NT2/D1 (cell line): ENCODE data around the gene KMT2D.

Experiments used
- DNase-seq: peaks from one replicate; pipeline ENCODE4 v3.0.0-alpha.2; 2011; ENCODE audit warnings: low read depth, low spot score
- H3K27me3 ChIP-seq: 2 replicates; pipeline ENCODE4 v1.6.0; 2011; ENCODE audit warnings: mild to moderate bottlenecking; ENCODE audit not compliant: insufficient read length, insufficient read depth
- H3K36me3 ChIP-seq: 2 replicates; pipeline ENCODE4 v1.6.1; 2011; ENCODE audit warnings: mild to moderate bottlenecking, low read length, mixed read lengths; ENCODE audit not compliant: insufficient read depth, insufficient read length
- H3K4me1 ChIP-seq: 2 replicates; pipeline ENCODE4 v1.5.1; 2011; ENCODE audit not compliant: insufficient read depth, insufficient read length
- H3K4me3 ChIP-seq: 2 replicates; pipeline ENCODE4 v1.5.1; 2011; ENCODE audit warnings: low read depth; ENCODE audit not compliant: insufficient read length
- H3K9ac ChIP-seq: 2 replicates; pipeline ENCODE4 v1.6.0; 2011; ENCODE audit warnings: low read depth; ENCODE audit not compliant: insufficient read length
- H3K9me3 ChIP-seq: 2 replicates; pipeline ENCODE4 v1.5.1; 2011; ENCODE audit warnings: mild to moderate bottlenecking, low read length; ENCODE audit not compliant: insufficient read depth
- SUZ12 ChIP-seq: IDR thresholded peaks from 2 replicates; pipeline ENCODE4 v1.6.1; 2011; ENCODE audit not compliant: insufficient read length, insufficient read depth; ENCODE audit errors: extremely low read depth
- YY1 ChIP-seq: IDR thresholded peaks from 2 replicates; pipeline ENCODE4 v1.6.1; 2011; ENCODE audit not compliant: insufficient read length, insufficient read depth
- ZNF274 ChIP-seq: IDR thresholded peaks from 2 replicates; pipeline ENCODE4 v1.6.1; 2011; ENCODE audit warnings: mild to moderate bottlenecking, low read depth, low read length

Gene KMT2D

DNA sequence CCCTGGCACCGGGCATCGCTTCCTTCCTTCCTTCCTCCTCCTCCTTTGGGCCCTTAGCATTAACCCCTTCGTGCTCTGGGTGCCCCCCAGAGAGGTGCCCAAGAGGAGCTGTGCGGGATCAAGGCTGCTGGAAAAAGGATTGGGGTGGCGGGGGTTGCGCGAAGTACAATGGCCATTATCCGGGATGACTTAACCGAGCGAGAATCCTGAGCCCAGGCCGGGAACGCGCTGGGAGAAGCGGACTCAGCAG lies 31.2 kb upstream of the KMT2D start:
- no peak for DNase-seq
- peaks cover 6% of the 10 kb centered on the region for H3K4me1 ChIP-seq
- no peak for TF ChIP-seq SUZ12
- TF ChIP-seq ZNF274 = no peak
- TF ChIP-seq YY1 = no peak
- peak overlapping the region; percentile 12 for H3K9ac ChIP-seq
- peaks cover 4% of the 10 kb centered on the region for H3K36me3 ChIP-seq
- H3K9me3 ChIP-seq = no peaks in the 10 kb centered on the region
- peaks cover 72% of the 10 kb centered on the region for H3K27me3 ChIP-seq
- H3K4me3 ChIP-seq = peak overlapping the region; percentile 19

GRCh38 chr12:49091056-49091835 lies 30.7 kb upstream of the KMT2D start:
- Histone ChIP-seq H3K9ac (peak overlapping the region; percentile 12), H3K36me3 (no peaks in the 10 kb centered on the region), H3K27me3 (peaks cover 77% of the 10 kb centered on the region), H3K9me3 (no peaks in the 10 kb centered on the region), H3K4me1 (peaks cover 6% of the 10 kb centered on the region), H3K4me3 (peak overlapping the region; percentile 19)
- DNase-seq = no peak
- TF ChIP-seq YY1 (no peak), SUZ12 (no peak), ZNF274 (no peak)

- DNase-seq = no peak
- no peak for TF ChIP-seq ZNF274
- TF ChIP-seq YY1 = no peak
- TF ChIP-seq SUZ12 = peak; percentile 99
- Histone ChIP-seq H3K36me3 (no peaks in the 10 kb centered on the region), H3K4me1 (peaks cover 6% of the 10 kb centered on the region), H3K27me3 (peaks cover 79% of the 10 kb centered on the region), H3K9me3 (no peaks in the 10 kb centered on the region), H3K9ac (peak overlapping the region; percentile 77), H3K4me3 (peak overlapping the region; percentile 50)
Measured at GRCh38 chr12:49089821-49090773, 29.5 kb upstream of the KMT2D start.

GRCh38 chr12:49088932-49089330 lies 28.3 kb upstream of the KMT2D start:
- DNase-seq = no peak
- Histone ChIP-seq H3K36me3 (no peaks in the 10 kb centered on the region), H3K9ac (no peak overlapping the region), H3K4me1 (peaks cover 3% of the 10 kb centered on the region), H3K9me3 (no peaks in the 10 kb centered on the region; the same call in 1 of the 2 replicates), H3K4me3 (no peak overlapping the region), H3K27me3 (peaks cover 76% of the 10 kb centered on the region)
- TF ChIP-seq YY1 (no peak), SUZ12 (peak; percentile 35), ZNF274 (no peak)

- DNase-seq = peak; percentile 69
- Histone ChIP-seq H3K9me3 (no peaks in the 10 kb centered on the region; the same call in 1 of the 2 replicates), H3K36me3 (no peaks in the 10 kb centered on the region), H3K4me1 (peaks cover 3% of the 10 kb centered on the region), H3K9ac (no peak overlapping the region), H3K4me3 (no peak overlapping the region), H3K27me3 (peaks cover 72% of the 10 kb centered on the region)
- TF ChIP-seq SUZ12 = peak; percentile 51
- no peak for TF ChIP-seq ZNF274
Measured at GRCh38 chr12:49088150-49088931, 27.7 kb upstream of the KMT2D start.

DNA sequence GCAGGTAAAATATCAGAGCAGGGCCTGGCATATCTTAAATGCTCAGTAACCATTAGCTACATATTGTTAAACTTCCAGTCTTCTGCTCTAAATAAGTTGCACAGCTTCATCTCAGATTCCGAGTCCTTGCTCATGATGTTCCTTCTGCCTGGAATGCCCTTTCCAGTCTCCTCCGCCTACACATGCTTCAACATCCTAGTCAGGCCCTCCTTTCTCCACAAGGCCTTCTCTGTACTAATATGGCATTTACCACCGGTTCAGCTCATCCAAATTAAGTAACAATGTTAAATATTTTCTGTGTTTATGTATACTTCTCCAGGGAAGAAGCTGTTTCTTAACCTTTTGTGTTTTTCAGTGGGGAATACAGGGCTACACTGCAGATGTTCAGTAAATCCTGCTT lies 25.5 kb upstream of the KMT2D start:
- no peak for TF ChIP-seq YY1
- no peak for TF ChIP-seq SUZ12
- TF ChIP-seq ZNF274 = no peak
- Histone ChIP-seq H3K9me3 (no peaks in the 10 kb centered on the region; the same call in 1 of the 2 replicates), H3K36me3 (no peaks in the 10 kb centered on the region), H3K4me1 (peaks cover 3% of the 10 kb centered on the region), H3K4me3 (no peak overlapping the region), H3K9ac (no peak overlapping the region), H3K27me3 (peaks cover 51% of the 10 kb centered on the region)
- no peak for DNase-seq
